ENCODE measurements around the gene FSTL3. TPM values are rescaled to one million over a fixed set of nuclear protein-coding genes. Genes with fewer than 3 reads are reported as not detected.
A peak's percentile ranks its signal among the peaks of the same experiment; 100 is the strongest.

FSTL3 gene
- total RNA-seq, 2 donors from 2014 or later: 69.3 to 241 TPM

- WGBS: 88% methylated on average over 19 of the region's 19 CpGs
- DNase-seq (ENCODE audit: low spot score): no peak
- intact Hi-C loops (cut with DNase I): no loop called here
- H3K27me3 ChIP-seq (replicated peaks; ENCODE audit: insufficient read depth): no peaks in the 10 kb centered on the region
- H3K4me3 ChIP-seq: no peak overlapping the region
- peaks cover 31% of the 10 kb centered on the region for H3K4me1 ChIP-seq (replicated peaks)
- H3K27ac ChIP-seq: no peak overlapping the region
- TF ChIP-seq, protein P1, sequence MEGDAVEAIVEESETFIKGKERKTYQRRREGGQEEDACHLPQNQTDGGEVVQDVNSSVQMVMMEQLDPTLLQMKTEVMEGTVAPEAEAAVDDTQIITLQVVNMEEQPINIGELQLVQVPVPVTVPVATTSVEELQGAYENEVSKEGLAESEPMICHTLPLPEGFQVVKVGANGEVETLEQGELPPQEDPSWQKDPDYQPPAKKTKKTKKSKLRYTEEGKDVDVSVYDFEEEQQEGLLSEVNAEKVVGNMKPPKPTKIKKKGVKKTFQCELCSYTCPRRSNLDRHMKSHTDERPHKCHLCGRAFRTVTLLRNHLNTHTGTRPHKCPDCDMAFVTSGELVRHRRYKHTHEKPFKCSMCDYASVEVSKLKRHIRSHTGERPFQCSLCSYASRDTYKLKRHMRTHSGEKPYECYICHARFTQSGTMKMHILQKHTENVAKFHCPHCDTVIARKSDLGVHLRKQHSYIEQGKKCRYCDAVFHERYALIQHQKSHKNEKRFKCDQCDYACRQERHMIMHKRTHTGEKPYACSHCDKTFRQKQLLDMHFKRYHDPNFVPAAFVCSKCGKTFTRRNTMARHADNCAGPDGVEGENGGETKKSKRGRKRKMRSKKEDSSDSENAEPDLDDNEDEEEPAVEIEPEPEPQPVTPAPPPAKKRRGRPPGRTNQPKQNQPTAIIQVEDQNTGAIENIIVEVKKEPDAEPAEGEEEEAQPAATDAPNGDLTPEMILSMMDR (IDR thresholded peaks at IDR 0.05): no peak
- TF ChIP-seq POLR2A (IDR thresholded peaks at IDR 0.05): no peak
- TF ChIP-seq POLR2AphosphoS5 (IDR thresholded peaks at IDR 0.05): no peak
- no peaks in the 10 kb centered on the region for H3K9me3 ChIP-seq
- H3K36me3 ChIP-seq: no peaks in the 10 kb centered on the region
These were observed 18.6 kb upstream of the FSTL3 start for GRCh38 chr19:657611-658010.

- H3K9me3 ChIP-seq: no peaks in the 10 kb centered on the region
- TF ChIP-seq, protein P1 (IDR thresholded peaks at IDR 0.05): no peak
- TF ChIP-seq POLR2AphosphoS5 (IDR thresholded peaks at IDR 0.05) (no peak), POLR2A (IDR thresholded peaks at IDR 0.05) (no peak)
- intact Hi-C loops (cut with DNase I): no loop called here
- no peak overlapping the region for H3K27ac ChIP-seq
- H3K4me1 ChIP-seq (replicated peaks): peaks cover 31% of the 10 kb centered on the region
- no peaks in the 10 kb centered on the region for H3K27me3 ChIP-seq (replicated peaks; ENCODE audit: insufficient read depth)
- no peaks in the 10 kb centered on the region for H3K36me3 ChIP-seq
- no peak for DNase-seq (ENCODE audit: low spot score)
- H3K4me3 ChIP-seq: no peak overlapping the region
- WGBS: 80% methylated on average over 31 of the region's 33 CpGs
These were observed 17.9 kb upstream of the FSTL3 start for GRCh38 chr19:658059-658839.

GRCh38 chr19:658916-659839 is 17.0 kb upstream of the FSTL3 start:
- no peaks in the 10 kb centered on the region for H3K27me3 ChIP-seq (replicated peaks; ENCODE audit: insufficient read depth)
- H3K36me3 ChIP-seq: no peaks in the 10 kb centered on the region
- DNase-seq (ENCODE audit: low spot score): peak; percentile 79
- peaks cover 31% of the 10 kb centered on the region for H3K4me1 ChIP-seq (replicated peaks)
- intact Hi-C loops (cut with DNase I): no loop called here
- TF ChIP-seq POLR2A (IDR thresholded peaks at IDR 0.05) (no peak), POLR2AphosphoS5 (IDR thresholded peaks at IDR 0.05) (peak; percentile 69)
- H3K4me3 ChIP-seq: no peak overlapping the region
- no peaks in the 10 kb centered on the region for H3K9me3 ChIP-seq
- H3K27ac ChIP-seq: peak overlapping the region; percentile 69 to 90
- WGBS: 68% methylated on average over 28 of the region's 50 CpGs

GRCh38 chr19:660793-661426 is 15.3 kb upstream of the FSTL3 start:
- intact Hi-C loops (cut with DNase I): loop anchor here (10.0 kb wide), 1 partner anchor 324 kb away; the partner anchor contains the start of gene WDR18
- H3K36me3 ChIP-seq: no peaks in the 10 kb centered on the region

More at GRCh38 chr19:660793-661426, 15.3 kb upstream of the FSTL3 start:
- peak overlapping the region; percentile 69 to 90 for H3K27ac ChIP-seq
- no peaks in the 10 kb centered on the region for H3K27me3 ChIP-seq (replicated peaks; ENCODE audit: insufficient read depth)
- TF ChIP-seq POLR2A (IDR thresholded peaks at IDR 0.05): no peak
- TF ChIP-seq, protein P1 (IDR thresholded peaks at IDR 0.05): no peak
- TF ChIP-seq POLR2AphosphoS5 (IDR thresholded peaks at IDR 0.05): no peak
- WGBS: 36% methylated on average over 19 of the region's 20 CpGs
- H3K9me3 ChIP-seq: no peaks in the 10 kb centered on the region
- DNase-seq (ENCODE audit: low spot score): no peak
- H3K4me1 ChIP-seq (replicated peaks): peaks cover 31% of the 10 kb centered on the region
- peak overlapping the region; percentile 96 to 97 for H3K4me3 ChIP-seq
